GF-D8 (cell line): ENCODE measurements around the gene TMEM156.
"Not testable (repeated sequence)": the region's sequence is repeated elsewhere in the genome, so short reads cannot be mapped to it uniquely, and the experiment has no call there.

ENCODE experiments used
- DNase-seq: peaks from one replicate; lab custom pipeline; 2025; lab: John Stamatoyannopoulos, UW

The TMEM156 gene

GRCh38 chr4:39043058-39043860, 11.1 kb upstream of the TMEM156 start:
- DNase-seq: no peak

GRCh38 chr4:39042366-39042765, 10.2 kb upstream of the TMEM156 start:
- no peak for DNase-seq

- DNase-seq: no peak
These were observed 6.9 kb upstream of the TMEM156 start for GRCh38 chr4:39039108-39039507.

- DNase-seq: no peak
These were observed 5.7 kb upstream of the TMEM156 start for GRCh38 chr4:39037941-39038340.

- DNase-seq: no peak
These were observed 5.2 kb upstream of the TMEM156 start for GRCh38 chr4:39037491-39037825.

GRCh38 chr4:39036172-39036571, 4.0 kb upstream of the TMEM156 start:
- no peak for DNase-seq

- not testable (repeated sequence) for DNase-seq
These were observed 604 bp downstream of the TMEM156 start for GRCh38 chr4:39031590-39032020.

GRCh38 chr4:39030725-39031124, 1.5 kb downstream of the TMEM156 start:
- no peak for DNase-seq

- no peak for DNase-seq
These were observed 2.2 kb downstream of the TMEM156 start for GRCh38 chr4:39029752-39030694.

- DNase-seq: no peak
These were observed 6.1 kb downstream of the TMEM156 start for GRCh38 chr4:39026096-39026495.

- DNase-seq: peak; percentile 55
These were observed 6.6 kb downstream of the TMEM156 start for GRCh38 chr4:39025552-39026085.

- DNase-seq: no peak
These were observed 7.8 kb downstream of the TMEM156 start for GRCh38 chr4:39024311-39024865.

- DNase-seq: no peak
These were observed 9.2 kb downstream of the TMEM156 start for GRCh38 chr4:39023059-39023458.

GRCh38 chr4:39022241-39022640, 10.0 kb downstream of the TMEM156 start:
- no peak for DNase-seq

GRCh38 chr4:39021631-39022030, 10.6 kb downstream of the TMEM156 start:
- DNase-seq: no peak

GRCh38 chr4:39020130-39020529, 12.1 kb downstream of the TMEM156 start:
- no peak for DNase-seq

GRCh38 chr4:39014028-39014427, 18.2 kb downstream of the TMEM156 start:
- no peak for DNase-seq

- no peak for DNase-seq
These were observed 27.5 kb downstream of the TMEM156 start for GRCh38 chr4:39004758-39005157.

GRCh38 chr4:39002058-39002457, 30.2 kb downstream of the TMEM156 start:
- not testable (repeated sequence) for DNase-seq

GRCh38 chr4:38995660-38996005, 36.6 kb downstream of the TMEM156 start:
- no peak for DNase-seq

GRCh38 chr4:38994135-38994534, 38.1 kb downstream of the TMEM156 start:
- no peak for DNase-seq

GRCh38 chr4:38993683-38994082, 38.5 kb downstream of the TMEM156 start:
- DNase-seq: no peak

GRCh38 chr4:38990241-38990640, 42.0 kb downstream of the TMEM156 start:
- no peak for DNase-seq
